Activated CD8-positive, alpha-beta T cell treated with anti-CD3 and anti-CD28 coated beads for 36 hours (primary cell): ENCODE results near the gene CLSTN3. TPM values are rescaled to one million over a fixed set of nuclear protein-coding genes. Genes with fewer than 3 reads are reported as not detected.

Source experiments
- ATAC-seq: fragments of 200-7000 bp; cut with Tn5 transposase; one replicate; pipeline ENCODE4 v1.10.0; 2021; ENCODE audit warnings: mild to moderate bottlenecking, moderate library complexity
- CTCF ChIA-PET: fragments of 350-600 bp; sonication (Branson Sonifier 250); formaldehyde crosslinking; loops from one replicate; lab custom pipeline; 2021; ENCODE audit warnings: antibody characterized with exemption; lab: Charles Lee
- POLR2A ChIA-PET: fragments of 350-600 bp; sonication (Branson Sonifier 250); formaldehyde crosslinking; loops from one replicate; lab custom pipeline; 2021; ENCODE audit warnings: antibody characterized with exemption; lab: Charles Lee
- DNase-seq: peaks from one replicate; pipeline ENCODE4 v3.0.0-alpha.2; 2020
- H3K27ac Mint-ChIP-seq: one replicate; pipeline ENCODE4 v1.8.0; 2021; ENCODE audit warnings: mild to moderate bottlenecking, mixed read lengths
- H3K27me3 Mint-ChIP-seq: one replicate; pipeline ENCODE4 v1.8.0; 2021; ENCODE audit warnings: mixed read lengths
- H3K36me3 Mint-ChIP-seq: one replicate; pipeline ENCODE4 v1.8.0; 2021; ENCODE audit warnings: low read depth, mixed read lengths
- H3K4me1 Mint-ChIP-seq: one replicate; pipeline ENCODE4 v1.8.0; 2021; ENCODE audit warnings: low read depth, mixed read lengths
- H3K4me3 Mint-ChIP-seq: one replicate; pipeline ENCODE4 v1.8.0; 2021; ENCODE audit warnings: mild to moderate bottlenecking, moderate library complexity, mixed read lengths
- H3K9me3 Mint-ChIP-seq: one replicate; pipeline ENCODE4 v1.8.0; 2021; ENCODE audit warnings: mixed read lengths
- intact Hi-C: fragments of 100-400 bp; cut with micrococcal nuclease; formaldehyde crosslinking; loops from one replicate; pipeline ENCODE4 v1.10.0; 2022
- total RNA-seq, 2 experiments: library from RNA; stranded (reverse); gene quantifications; one replicate each; pipeline ENCODE4 v1.2.3, GENCODE V29; 2021
- TF ChIP-seq, protein P1 (sequence below): fragments of 200-600 bp; IDR thresholded peaks from one replicate; pipeline ENCODE4 v1.8.0; 2022; ENCODE audit warnings: antibody characterized with exemption, mild to moderate bottlenecking

The CLSTN3 gene
- total RNA-seq, 2 experiments from 2014 or later: 29.0 to 30.8 TPM

DNA sequence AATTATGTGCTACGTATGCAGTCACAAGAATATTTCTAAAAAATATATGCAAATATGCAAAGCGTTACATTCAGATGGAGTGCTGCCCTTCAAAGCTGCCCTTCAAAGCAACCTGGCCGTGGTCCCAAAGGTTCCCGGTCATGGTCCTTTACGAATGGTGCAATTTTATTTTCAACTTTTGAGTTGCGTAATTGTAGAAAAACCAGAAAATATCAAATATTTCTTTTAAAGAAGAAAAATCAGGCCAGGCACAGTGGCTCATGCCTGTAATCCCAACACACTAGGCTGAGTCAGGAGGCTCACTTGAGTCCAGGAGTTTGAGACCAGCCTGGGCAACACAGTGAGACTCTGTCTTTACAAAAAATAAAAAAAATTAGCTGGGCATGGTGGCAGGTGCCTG is 21.4 kb downstream of the CLSTN3 start:
- intact Hi-C loops: no loop called here
- no peaks in the 10 kb centered on the region for H3K9me3 Mint-ChIP-seq
- H3K27ac Mint-ChIP-seq: no peak overlapping the region
- H3K36me3 Mint-ChIP-seq: peaks cover 13% of the 10 kb centered on the region
- TF ChIP-seq, protein P1, sequence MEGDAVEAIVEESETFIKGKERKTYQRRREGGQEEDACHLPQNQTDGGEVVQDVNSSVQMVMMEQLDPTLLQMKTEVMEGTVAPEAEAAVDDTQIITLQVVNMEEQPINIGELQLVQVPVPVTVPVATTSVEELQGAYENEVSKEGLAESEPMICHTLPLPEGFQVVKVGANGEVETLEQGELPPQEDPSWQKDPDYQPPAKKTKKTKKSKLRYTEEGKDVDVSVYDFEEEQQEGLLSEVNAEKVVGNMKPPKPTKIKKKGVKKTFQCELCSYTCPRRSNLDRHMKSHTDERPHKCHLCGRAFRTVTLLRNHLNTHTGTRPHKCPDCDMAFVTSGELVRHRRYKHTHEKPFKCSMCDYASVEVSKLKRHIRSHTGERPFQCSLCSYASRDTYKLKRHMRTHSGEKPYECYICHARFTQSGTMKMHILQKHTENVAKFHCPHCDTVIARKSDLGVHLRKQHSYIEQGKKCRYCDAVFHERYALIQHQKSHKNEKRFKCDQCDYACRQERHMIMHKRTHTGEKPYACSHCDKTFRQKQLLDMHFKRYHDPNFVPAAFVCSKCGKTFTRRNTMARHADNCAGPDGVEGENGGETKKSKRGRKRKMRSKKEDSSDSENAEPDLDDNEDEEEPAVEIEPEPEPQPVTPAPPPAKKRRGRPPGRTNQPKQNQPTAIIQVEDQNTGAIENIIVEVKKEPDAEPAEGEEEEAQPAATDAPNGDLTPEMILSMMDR: no peak
- ATAC-seq (no peak), DNase-seq (no peak)
- H3K4me3 Mint-ChIP-seq: no peak overlapping the region
- no peaks in the 10 kb centered on the region for H3K4me1 Mint-ChIP-seq
- CTCF ChIA-PET: interaction anchor here (0.9 to 1.0 kb wide), 2 partner anchors 8 to 9 kb away, joined by 3 read pairs; no protein-coding TSS in a partner anchor
- H3K27me3 Mint-ChIP-seq: no peaks in the 10 kb centered on the region
- POLR2A ChIA-PET: no interaction called here

DNA sequence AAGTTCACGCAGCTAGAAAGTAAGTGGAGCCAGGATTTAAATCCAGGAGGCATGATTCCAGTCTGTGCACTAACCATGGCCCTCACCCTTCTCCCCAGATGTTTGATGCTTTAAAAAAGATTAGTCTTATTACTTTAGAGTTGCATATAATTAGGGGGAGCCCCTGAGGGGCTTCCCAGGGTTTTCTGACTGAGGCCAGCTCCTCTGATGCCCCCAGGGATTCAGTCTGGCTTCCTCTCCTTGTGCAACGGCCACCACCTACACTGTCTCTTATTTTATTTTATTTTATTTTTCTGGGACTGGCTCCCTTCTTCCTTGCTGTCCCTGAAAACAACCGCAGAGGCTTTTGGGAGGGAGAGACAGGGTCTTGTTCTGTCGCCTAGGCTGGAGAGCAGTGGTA is 22.6 kb downstream of the CLSTN3 start:
- ATAC-seq: no peak
- no peak overlapping the region for H3K4me3 Mint-ChIP-seq
- H3K27ac Mint-ChIP-seq: no peak overlapping the region
- TF ChIP-seq, protein P1: no peak
- no peaks in the 10 kb centered on the region for H3K4me1 Mint-ChIP-seq
- no peaks in the 10 kb centered on the region for H3K27me3 Mint-ChIP-seq
- H3K9me3 Mint-ChIP-seq: no peaks in the 10 kb centered on the region
- intact Hi-C loops: no loop called here
- ChIA-PET POLR2A (interaction anchor here (1.3 kb wide), 1 partner anchor 11 kb away, joined by 4 read pairs; no protein-coding TSS in a partner anchor), CTCF (interaction anchor here (3.1 kb wide), 1 partner anchor 9 kb away, joined by 26 read pairs; no protein-coding TSS in a partner anchor)
- peaks cover 12% of the 10 kb centered on the region for H3K36me3 Mint-ChIP-seq
- DNase-seq: no peak

DNA sequence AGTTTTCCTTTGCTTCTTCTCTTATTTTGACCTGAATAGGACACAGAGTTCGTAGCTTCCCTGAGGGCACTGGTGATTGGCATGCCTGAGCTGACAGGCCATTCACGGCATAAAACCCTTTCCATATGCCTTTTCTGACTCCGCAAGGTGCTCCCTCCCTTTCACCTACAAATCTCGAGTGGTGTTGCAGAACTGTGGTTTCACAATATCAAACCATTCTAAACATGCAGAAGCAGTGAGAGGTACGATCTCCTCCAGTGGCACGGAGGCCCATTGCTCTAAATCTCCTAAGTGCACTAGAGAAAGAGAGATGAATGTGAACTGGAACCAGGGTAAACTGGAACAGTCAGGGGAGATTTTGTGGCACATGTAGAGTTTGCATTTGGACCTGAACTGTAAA is 23.9 kb downstream of the CLSTN3 start:
- ChIA-PET CTCF (interaction anchor here (1.2 to 3.1 kb wide), 3 partner anchors 10 to 16 kb away, joined by 3 to 26 read pairs (median 4); no protein-coding TSS in a partner anchor), POLR2A (no interaction called here)
- intact Hi-C loops: no loop called here
- Mint-ChIP-seq H3K27me3 (no peaks in the 10 kb centered on the region), H3K4me1 (no peaks in the 10 kb centered on the region), H3K4me3 (no peak overlapping the region), H3K9me3 (no peaks in the 10 kb centered on the region), H3K27ac (no peak overlapping the region), H3K36me3 (peaks cover 12% of the 10 kb centered on the region)
- no peak for ATAC-seq
- no peak for DNase-seq
- TF ChIP-seq, protein P1: no peak

DNA sequence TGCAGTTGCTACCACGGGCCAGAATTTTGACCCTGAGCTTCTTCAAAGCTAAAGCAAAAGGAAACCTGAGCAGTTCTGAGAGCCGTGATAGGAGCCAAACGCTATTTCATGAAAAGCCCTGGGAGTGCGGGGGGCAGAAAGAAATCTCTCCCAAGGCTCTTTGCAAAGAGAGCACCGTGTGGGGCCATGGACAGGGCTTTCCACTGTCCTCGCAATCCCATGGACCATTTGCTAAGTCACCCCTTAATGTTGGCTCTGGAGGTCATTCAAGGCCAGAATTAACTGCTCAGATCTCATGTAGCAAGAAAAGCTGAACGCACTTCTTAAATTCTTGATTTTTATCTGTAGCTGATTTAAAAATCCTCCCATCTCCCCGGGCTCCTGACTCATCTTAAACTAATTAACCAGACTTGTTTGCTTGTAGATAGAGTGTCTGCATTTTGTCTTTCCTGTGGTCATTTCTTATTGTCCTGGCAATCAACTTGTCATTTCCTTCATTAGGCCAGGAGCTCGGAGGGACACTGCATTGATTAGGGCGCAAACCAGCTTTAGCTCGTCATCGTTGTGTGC is 24.8 kb downstream of the CLSTN3 start:
- H3K4me1 Mint-ChIP-seq: no peaks in the 10 kb centered on the region
- TF ChIP-seq, protein P1: no peak
- no peaks in the 10 kb centered on the region for H3K9me3 Mint-ChIP-seq
- H3K4me3 Mint-ChIP-seq: no peak overlapping the region
- DNase-seq: no peak
- intact Hi-C loops: no loop called here
- peaks cover 7% of the 10 kb centered on the region for H3K36me3 Mint-ChIP-seq
- no peaks in the 10 kb centered on the region for H3K27me3 Mint-ChIP-seq
- ChIA-PET CTCF (interaction anchor here (1.2 to 3.1 kb wide), 3 partner anchors 11 to 17 kb away, joined by 3 to 26 read pairs (median 4); no protein-coding TSS in a partner anchor), POLR2A (no interaction called here)
- no peak overlapping the region for H3K27ac Mint-ChIP-seq
- ATAC-seq: no peak

DNA sequence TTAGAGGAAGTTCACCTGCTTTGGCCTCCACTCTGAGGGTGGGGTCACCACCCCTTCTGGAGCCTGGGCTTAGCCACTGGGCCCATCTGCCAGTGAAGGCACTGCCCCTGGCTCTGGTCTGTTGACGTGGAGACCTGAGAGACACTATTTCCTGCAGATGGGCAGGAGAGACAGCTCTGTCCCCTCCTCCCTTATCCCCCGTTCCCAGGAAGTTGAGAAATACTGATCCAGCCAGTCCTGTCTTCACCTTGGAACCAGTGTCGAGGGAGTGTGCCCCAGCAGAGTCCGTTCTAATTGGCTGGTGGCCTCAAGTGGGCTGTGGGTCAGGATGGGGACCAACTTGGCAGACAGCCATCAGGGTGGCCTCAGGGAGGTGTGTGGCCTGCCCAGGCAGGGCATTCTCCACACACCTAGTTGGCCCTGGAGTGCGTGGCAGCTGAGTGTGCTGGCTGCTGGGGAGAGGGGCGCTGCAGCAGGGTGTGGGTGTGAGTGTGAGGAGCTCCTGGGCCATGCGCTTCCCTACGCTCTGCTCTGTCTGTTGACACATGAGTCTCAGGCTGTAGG is 25.4 kb downstream of the CLSTN3 start:
- no peak for DNase-seq
- Mint-ChIP-seq H3K4me1 (no peaks in the 10 kb centered on the region), H3K4me3 (no peak overlapping the region), H3K27me3 (no peaks in the 10 kb centered on the region), H3K36me3 (peaks cover 1% of the 10 kb centered on the region), H3K9me3 (no peaks in the 10 kb centered on the region), H3K27ac (no peak overlapping the region)
- ChIA-PET CTCF (interaction anchor here (3.1 kb wide), 1 partner anchor 12 kb away, joined by 26 read pairs; no protein-coding TSS in a partner anchor), POLR2A (no interaction called here)
- intact Hi-C loops: no loop called here
- ATAC-seq: no peak
- TF ChIP-seq, protein P1: no peak
